H1 (cell line): ENCODE results near the gene SLC41A1. TPM values are rescaled to one million over a fixed set of nuclear protein-coding genes. Genes with fewer than 3 reads are reported as not detected.

Experiments
- CTCF ChIA-PET: fragments of 300-600 bp; sonication (Branson Sonifier 250); formaldehyde crosslinking; loops from one replicate; lab custom pipeline; 2021; ENCODE audit not compliant: partially characterized antibody; lab: Charles Lee
- POLR2A ChIA-PET: fragments of 300-600 bp; sonication (Branson Sonifier 250); formaldehyde crosslinking; loops from one replicate; lab custom pipeline; 2021; ENCODE audit warnings: inconsistent platforms; ENCODE audit not compliant: partially characterized antibody; lab: Charles Lee
- DNase-seq, 2 experiments: peaks; one replicate each; pipeline versions ENCODE4 v3.0.0 to v3.0.0-alpha.2; 2010 to 2022; ENCODE audit warnings: low spot score in 2 of 2, low read depth in 1 of 2, mixed read lengths in 1 of 2
- FAIRE-seq: peaks from 2 replicates; lab custom pipeline; 2011; peaks lifted over from hg19 to GRCh38; lab: Jason Lieb, UNC
- H2AFZ ChIP-seq: 2 replicates; pipeline ENCODE4 v1.8.1; 2012; ENCODE audit warnings: low read length, inconsistent platforms
- H2AK5ac ChIP-seq: 2 replicates; pipeline ENCODE4 v1.6.1; 2013; ENCODE audit warnings: low read depth, low read length
- H2BK120ac ChIP-seq: replicated peaks from 2 replicates; pipeline ENCODE3; 2013; ENCODE audit warnings: low read depth, low read length, inconsistent platforms
- H2BK12ac ChIP-seq: 2 replicates; pipeline ENCODE4 v1.6.1; 2013; ENCODE audit warnings: low read depth, low read length
- H2BK15ac ChIP-seq: 2 replicates; pipeline ENCODE4 v1.6.1; 2013; ENCODE audit warnings: low read length
- H2BK20ac ChIP-seq: 2 replicates; pipeline ENCODE4 v1.6.1; 2013; ENCODE audit warnings: low read length
- H2BK5ac ChIP-seq: 2 replicates; pipeline ENCODE4 v1.6.1; 2013; ENCODE audit warnings: low read depth, low read length
- H3K14ac ChIP-seq: 2 replicates; pipeline ENCODE4 v1.6.1; 2013; ENCODE audit warnings: inconsistent platforms; ENCODE audit not compliant: insufficient read length
- H3K18ac ChIP-seq: 2 replicates; pipeline ENCODE4 v1.6.1; 2013; ENCODE audit warnings: low read length; ENCODE audit errors: extremely low read depth
- H3K23ac ChIP-seq: 2 replicates; pipeline ENCODE4 v1.6.1; 2013; ENCODE audit warnings: inconsistent platforms; ENCODE audit not compliant: insufficient read length
- H3K23me2 ChIP-seq: 2 replicates; pipeline ENCODE4 v1.6.1; 2013; ENCODE audit warnings: low read depth, low read length
- H3K27ac ChIP-seq: 2 replicates; pipeline ENCODE4 v1.6.1; 2011; ENCODE audit warnings: low read depth, low read length, inconsistent platforms
- H3K27me3 ChIP-seq, 4 experiments: replicated peaks in 1 of 4; 1 replicate in 1 of 4; 2 replicates in 3 of 4; pipeline versions ENCODE4 v1.6.1 to v1.8.1; 2011 to 2013; ENCODE audit warnings: low read length in 3 of 4, mild to moderate bottlenecking in 3 of 4, inconsistent platforms in 2 of 4, mixed read lengths in 2 of 4, moderate library complexity in 1 of 4; ENCODE audit not compliant: control insufficient read depth in 3 of 4, insufficient read depth in 3 of 4; ENCODE audit errors: extremely low read depth in 1 of 4
- H3K36me3 ChIP-seq, 4 experiments: 2 replicates each; pipeline versions ENCODE4 v1.6.1 to v1.8.1; 2011 to 2013; ENCODE audit warnings: mild to moderate bottlenecking in 4 of 4, low read length in 3 of 4, moderate library complexity in 2 of 4, control low read depth in 1 of 4, inconsistent platforms in 1 of 4; ENCODE audit not compliant: insufficient read depth in 4 of 4, control insufficient read depth in 2 of 4
- H3K4ac ChIP-seq: replicated peaks from 2 replicates; pipeline ENCODE3; 2013; ENCODE audit warnings: low read length, low read depth, mixed read lengths, inconsistent platforms; ENCODE audit not compliant: insufficient read length
- H3K4me1 ChIP-seq, 4 experiments: replicated peaks in 1 of 4; 1 replicate in 1 of 4; 2 replicates in 3 of 4; pipeline versions ENCODE4 v1.6.1 to v1.8.1; 2011 to 2013; ENCODE audit warnings: low read length in 3 of 4, inconsistent platforms in 2 of 4, mixed read lengths in 1 of 4; ENCODE audit not compliant: insufficient read depth in 4 of 4, control insufficient read depth in 3 of 4
- H3K4me2 ChIP-seq, 2 experiments: 2 replicates each; pipeline versions ENCODE4 v1.6.1 to v1.8.1; 2011 to 2013; ENCODE audit warnings: low read depth in 2 of 2, low read length in 2 of 2, control low read depth in 1 of 2, inconsistent platforms in 1 of 2, mild to moderate bottlenecking in 1 of 2; ENCODE audit not compliant: insufficient read depth in 1 of 2
- H3K4me3 ChIP-seq, 4 experiments: fragments of 200-600, 300-600 bp in 1 of 4; sonication (generic), shearing (Covaris generic), sonication (Bioruptor Twin) in 1 of 4; 2 replicates each; pipeline versions ENCODE4 v1.5.1 to v1.8.1; 2011 to 2016; ENCODE audit warnings: low read length in 4 of 4, low read depth in 3 of 4, control low read depth in 2 of 4, inconsistent platforms in 2 of 4, mild to moderate bottlenecking in 2 of 4, mixed read lengths in 1 of 4, moderate library complexity in 1 of 4; ENCODE audit not compliant: insufficient read depth in 2 of 4; ENCODE audit errors: extremely low read depth in 1 of 4
- H3K56ac ChIP-seq: replicated peaks from 2 replicates; pipeline ENCODE3; 2013; ENCODE audit warnings: low read depth, mild to moderate bottlenecking, mixed read lengths, low read length, inconsistent platforms; ENCODE audit not compliant: insufficient read length
- H3K79me1 ChIP-seq: 2 replicates; pipeline ENCODE4 v1.6.1; 2013; ENCODE audit warnings: low read depth, low read length, control low read depth
- H3K79me2 ChIP-seq, 2 experiments: 2 replicates each; pipeline versions ENCODE4 v1.6.1 to v1.8.1; 2012 to 2013; ENCODE audit warnings: low read length in 2 of 2, mild to moderate bottlenecking in 2 of 2, inconsistent platforms in 1 of 2; ENCODE audit not compliant: insufficient read depth in 2 of 2, control insufficient read depth in 1 of 2
- H3K9ac ChIP-seq, 4 experiments: replicated peaks in 1 of 4; 1 replicate in 1 of 4; 2 replicates in 3 of 4; pipeline versions ENCODE4 v1.6.1 to v1.8.1; 2011 to 2013; ENCODE audit warnings: low read depth in 3 of 4, low read length in 3 of 4, control low read depth in 2 of 4, mild to moderate bottlenecking in 2 of 4, moderate library complexity in 2 of 4, inconsistent platforms in 1 of 4; ENCODE audit errors: extremely low read depth in 1 of 4
- H3K9me3 ChIP-seq, 2 experiments: 2 replicates each; pipeline versions ENCODE4 v1.6.1 to v1.8.1; 2012 to 2013; ENCODE audit warnings: mild to moderate bottlenecking in 2 of 2, moderate library complexity in 2 of 2, control low read depth in 1 of 2, inconsistent platforms in 1 of 2, low read depth in 1 of 2, low read length in 1 of 2, mixed read lengths in 1 of 2; ENCODE audit not compliant: insufficient read depth in 2 of 2
- H4K20me1 ChIP-seq, 2 experiments: replicated peaks in 1 of 2; 2 replicates each; pipeline versions ENCODE3 to v1.8.1; 2011 to 2013; ENCODE audit warnings: inconsistent platforms in 2 of 2, low read length in 2 of 2, mild to moderate bottlenecking in 1 of 2; ENCODE audit not compliant: insufficient read depth in 2 of 2, control insufficient read depth in 1 of 2
- H4K5ac ChIP-seq: 2 replicates; pipeline ENCODE4 v1.6.1; 2013; ENCODE audit warnings: low read length, low read depth, mixed read lengths, inconsistent platforms; ENCODE audit not compliant: insufficient read length
- H4K8ac ChIP-seq: 2 replicates; pipeline ENCODE4 v1.8.0; 2013; ENCODE audit warnings: mild to moderate bottlenecking, moderate library complexity, low read length, inconsistent platforms; ENCODE audit not compliant: insufficient read depth; ENCODE audit errors: extremely low read depth
- H4K91ac ChIP-seq: replicated peaks from 2 replicates; pipeline ENCODE3; 2013; ENCODE audit warnings: low read length, mixed read lengths, inconsistent platforms; ENCODE audit not compliant: insufficient read length
- CBX8 ChIP-seq: fragments of 300-800, 300-1000 bp; sonication (generic); IDR thresholded peaks from 2 replicates; pipeline ENCODE4 v1.7.1; 2016; ENCODE audit warnings: low read depth, low read length, borderline replicate concordance
- CHD2 ChIP-seq: IDR thresholded peaks from 2 replicates; pipeline ENCODE4 v1.6.1; 2012; ENCODE audit warnings: low read length, improper control_type of control experiment
- NANOG ChIP-seq: IDR thresholded peaks from 2 replicates; pipeline ENCODE4 v1.6.1; 2011; ENCODE audit warnings: low read length, low read depth, mild to moderate bottlenecking, inconsistent platforms; ENCODE audit not compliant: insufficient read depth, poor library complexity, severe bottlenecking
- RXRA ChIP-seq: IDR thresholded peaks from 2 replicates; pipeline ENCODE4 v1.6.1; 2011; ENCODE audit warnings: low read depth, mild to moderate bottlenecking, low read length, moderate library complexity; ENCODE audit not compliant: insufficient read depth
- SIRT6 ChIP-seq: IDR thresholded peaks from one replicate; pipeline ENCODE4 v1.7.1; 2012; ENCODE audit warnings: low read length, inconsistent platforms
- SP1 ChIP-seq: IDR thresholded peaks from 2 replicates; pipeline ENCODE4 v1.6.1; 2011; ENCODE audit warnings: low read depth, low read length
- SP4 ChIP-seq: IDR thresholded peaks from 2 replicates; pipeline ENCODE4 v1.6.1; 2012; ENCODE audit warnings: low read length, inconsistent platforms
- TAF1 ChIP-seq: IDR thresholded peaks from 2 replicates; pipeline ENCODE4 v1.6.1; 2011; ENCODE audit warnings: mild to moderate bottlenecking, low read depth, low read length
- YY1 ChIP-seq: IDR thresholded peaks from 2 replicates; pipeline ENCODE4 v1.6.1; 2011; ENCODE audit warnings: low read depth, mild to moderate bottlenecking, low read length
- WGBS, 2 experiments: shearing (Covaris generic) in 1 of 2; methylation state at CpG; one replicate each; pipeline versions ENCODE4 v1.1.6 to v1.1.7; 2013 to 2015; ENCODE audit warnings: low lambda C conversion rate in 2 of 2, mixed read lengths in 2 of 2, inconsistent platforms in 1 of 2, low coverage in 1 of 2, missing lambda C conversion rate in 1 of 2; ENCODE audit not compliant: insufficient replicate concordance in 2 of 2, insufficient coverage in 1 of 2, insufficient read length in 1 of 2; ENCODE audit errors: extremely low coverage in 1 of 2, missing lambda C conversion rate in 1 of 2; 5-methylcytosine and 5-hydroxymethylcytosine counted together
- polyA plus RNA-seq, 7 experiments: library from polyadenylated mRNA; depleted of rRNA in 3 of 7; stranded (reverse) in 5 of 7; unstranded in 2 of 7; fragments of >200 nt in 5 of 7; fragments of 200-250 nt in 2 of 7; gene quantifications; 1 replicate in 5 of 7; 2 replicates in 1 of 7; 4 replicates in 1 of 7; pipeline versions ENCODE4 v1.2.1 to v1.2.3, GENCODE V29; 2011 to 2013; ENCODE audit warnings: missing spikeins in 2 of 7, mixed read lengths in 2 of 7
- total RNA-seq: library from RNA; stranded (reverse); fragmentation: NEBNext Ultra II Directional; extraction: Animal tissue kit (Norgen Biotek cat#: 25700); gene quantifications from 2 replicates; pipeline ENCODE4 v1.2.1, GENCODE V29; 2021
- TF ChIP-seq, protein P1 (sequence below): IDR thresholded peaks from 2 replicates; pipeline ENCODE4 v1.6.1; 2012; ENCODE audit warnings: low read length, inconsistent platforms

Gene SLC41A1
- total and polyA plus RNA-seq, 2 of the 8 experiments (the other 6 are each of a cell fraction or from before 2014, with no cell fraction given), result 41.2 to 42.3 TPM

DNA sequence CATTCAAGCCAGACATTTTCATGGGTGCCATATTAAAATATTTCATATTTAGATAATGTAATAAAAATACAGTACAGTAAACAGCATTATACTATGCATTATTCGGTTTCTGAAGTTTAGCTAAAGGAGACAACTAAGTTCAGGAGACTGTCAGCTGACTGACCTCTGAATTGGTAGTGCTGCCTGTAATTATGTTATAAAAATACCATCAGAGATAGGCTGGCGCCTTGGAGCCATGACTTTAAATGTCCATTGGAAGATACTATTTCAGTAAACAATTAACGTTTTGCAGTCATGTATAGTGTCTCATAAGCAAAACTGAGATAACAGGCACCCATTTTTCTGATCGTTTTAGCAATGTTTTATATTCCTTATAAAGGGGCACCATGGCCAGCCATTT lies 26.4 kb downstream of the SLC41A1 start:
- FAIRE-seq (no peak), DNase-seq (no peak)
- no peak overlapping the region for H3K4me3 ChIP-seq
- H4K8ac ChIP-seq, result no peak overlapping the region
- H3K18ac ChIP-seq, result no peak overlapping the region
- H3K23ac ChIP-seq, result no peak overlapping the region
- no peaks in the 10 kb centered on the region for H3K79me1 ChIP-seq
- H3K27ac ChIP-seq, result no peak overlapping the region
- H3K27me3 ChIP-seq, result no peaks in the 10 kb centered on the region
- no peaks in the 10 kb centered on the region for H3K9me3 ChIP-seq
- WGBS, 2 experiments, result 66% methylated on average over 4 of the region's 4 CpGs; no CpG with 5 or more reads in 1 of the 2 experiments
- CTCF ChIA-PET, result interaction anchor here (0.5 to 11.7 kb wide), 6 partner anchors 9 to 731 kb away, joined by 3 to 206 read pairs (median 4); no protein-coding TSS in a partner anchor
- no peaks in the 10 kb centered on the region for H3K4me1 ChIP-seq
- no peak overlapping the region for H2AFZ ChIP-seq
- no peak overlapping the region for H2BK120ac ChIP-seq
- H3K9ac ChIP-seq, result no peak overlapping the region
- no peak overlapping the region for H2BK20ac ChIP-seq
- no peak overlapping the region for H2BK5ac ChIP-seq
- no peak overlapping the region for H4K5ac ChIP-seq
- H3K14ac ChIP-seq, result no peak overlapping the region
- H3K4ac ChIP-seq, result no peak overlapping the region
- no peak overlapping the region for H2BK15ac ChIP-seq
- H4K20me1 ChIP-seq, result no peaks in the 10 kb centered on the region
- H3K36me3 ChIP-seq, result peaks cover 4 to 12% (median 7%) of the 10 kb centered on the region in 4 experiments; a peak in 5 of 8 replicates
- H2BK12ac ChIP-seq, result no peak overlapping the region
- H3K23me2 ChIP-seq, result no peaks in the 10 kb centered on the region; the same call in 1 of the 2 replicates
- H3K4me2 ChIP-seq, result no peak overlapping the region
- POLR2A ChIA-PET, result interaction anchor here (1.5 kb wide), 1 partner anchor 37 kb away, joined by 5 read pairs; the partner anchor contains the start of gene NUCKS1
- H4K91ac ChIP-seq, result no peak overlapping the region
- no peak overlapping the region for H2AK5ac ChIP-seq
- no peaks in the 10 kb centered on the region for H3K79me2 ChIP-seq
- H3K56ac ChIP-seq, result no peak overlapping the region
- TF ChIP-seq RXRA, result no peak
- no peak for TF ChIP-seq SIRT6
- no peak for TF ChIP-seq NANOG
- no peak for TF ChIP-seq SP1
- TF ChIP-seq CBX8, result no peak
- TF ChIP-seq SP4, result no peak
- no peak for TF ChIP-seq CHD2
- TF ChIP-seq TAF1, result no peak
- no peak for TF ChIP-seq YY1
- TF ChIP-seq, protein P1, sequence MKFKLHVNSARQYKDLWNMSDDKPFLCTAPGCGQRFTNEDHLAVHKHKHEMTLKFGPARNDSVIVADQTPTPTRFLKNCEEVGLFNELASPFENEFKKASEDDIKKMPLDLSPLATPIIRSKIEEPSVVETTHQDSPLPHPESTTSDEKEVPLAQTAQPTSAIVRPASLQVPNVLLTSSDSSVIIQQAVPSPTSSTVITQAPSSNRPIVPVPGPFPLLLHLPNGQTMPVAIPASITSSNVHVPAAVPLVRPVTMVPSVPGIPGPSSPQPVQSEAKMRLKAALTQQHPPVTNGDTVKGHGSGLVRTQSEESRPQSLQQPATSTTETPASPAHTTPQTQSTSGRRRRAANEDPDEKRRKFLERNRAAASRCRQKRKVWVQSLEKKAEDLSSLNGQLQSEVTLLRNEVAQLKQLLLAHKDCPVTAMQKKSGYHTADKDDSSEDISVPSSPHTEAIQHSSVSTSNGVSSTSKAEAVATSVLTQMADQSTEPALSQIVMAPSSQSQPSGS, result no peak
